H1 (cell line): Measurements from ENCODE around the gene HOTAIR. TPM values are rescaled to one million over a fixed set of nuclear protein-coding genes. Genes with fewer than 3 reads are reported as not detected.

ENCODE experiments used
- CTCF ChIA-PET: fragments of 300-600 bp; sonication (Branson Sonifier 250); formaldehyde crosslinking; loops from one replicate; lab custom pipeline; 2021; ENCODE audit not compliant: partially characterized antibody; lab: Charles Lee
- POLR2A ChIA-PET: fragments of 300-600 bp; sonication (Branson Sonifier 250); formaldehyde crosslinking; loops from one replicate; lab custom pipeline; 2021; ENCODE audit warnings: inconsistent platforms; ENCODE audit not compliant: partially characterized antibody; lab: Charles Lee
- DNase-seq, 2 experiments: peaks; one replicate each; pipeline versions ENCODE4 v3.0.0 to v3.0.0-alpha.2; 2010 to 2022; ENCODE audit warnings: low spot score in 2 of 2, low read depth in 1 of 2, mixed read lengths in 1 of 2
- FAIRE-seq: peaks from 2 replicates; lab custom pipeline; 2011; peaks lifted over from hg19 to GRCh38; lab: Jason Lieb, UNC
- H2AFZ ChIP-seq: 2 replicates; pipeline ENCODE4 v1.8.1; 2012; ENCODE audit warnings: low read length, inconsistent platforms
- H2AK5ac ChIP-seq: 2 replicates; pipeline ENCODE4 v1.6.1; 2013; ENCODE audit warnings: low read depth, low read length
- H2BK120ac ChIP-seq: replicated peaks from 2 replicates; pipeline ENCODE3; 2013; ENCODE audit warnings: low read depth, low read length, inconsistent platforms
- H2BK12ac ChIP-seq: 2 replicates; pipeline ENCODE4 v1.6.1; 2013; ENCODE audit warnings: low read depth, low read length
- H2BK15ac ChIP-seq: 2 replicates; pipeline ENCODE4 v1.6.1; 2013; ENCODE audit warnings: low read length
- H2BK20ac ChIP-seq: 2 replicates; pipeline ENCODE4 v1.6.1; 2013; ENCODE audit warnings: low read length
- H2BK5ac ChIP-seq: 2 replicates; pipeline ENCODE4 v1.6.1; 2013; ENCODE audit warnings: low read depth, low read length
- H3K14ac ChIP-seq: 2 replicates; pipeline ENCODE4 v1.6.1; 2013; ENCODE audit warnings: inconsistent platforms; ENCODE audit not compliant: insufficient read length
- H3K18ac ChIP-seq: 2 replicates; pipeline ENCODE4 v1.6.1; 2013; ENCODE audit warnings: low read length; ENCODE audit errors: extremely low read depth
- H3K23ac ChIP-seq: 2 replicates; pipeline ENCODE4 v1.6.1; 2013; ENCODE audit warnings: inconsistent platforms; ENCODE audit not compliant: insufficient read length
- H3K23me2 ChIP-seq: 2 replicates; pipeline ENCODE4 v1.6.1; 2013; ENCODE audit warnings: low read depth, low read length
- H3K27ac ChIP-seq: 2 replicates; pipeline ENCODE4 v1.6.1; 2011; ENCODE audit warnings: low read depth, low read length, inconsistent platforms
- H3K27me3 ChIP-seq, 4 experiments: replicated peaks in 1 of 4; 1 replicate in 1 of 4; 2 replicates in 3 of 4; pipeline versions ENCODE4 v1.6.1 to v1.8.1; 2011 to 2013; ENCODE audit warnings: low read length in 3 of 4, mild to moderate bottlenecking in 3 of 4, inconsistent platforms in 2 of 4, mixed read lengths in 2 of 4, moderate library complexity in 1 of 4; ENCODE audit not compliant: control insufficient read depth in 3 of 4, insufficient read depth in 3 of 4; ENCODE audit errors: extremely low read depth in 1 of 4
- H3K36me3 ChIP-seq, 4 experiments: 2 replicates each; pipeline versions ENCODE4 v1.6.1 to v1.8.1; 2011 to 2013; ENCODE audit warnings: mild to moderate bottlenecking in 4 of 4, low read length in 3 of 4, moderate library complexity in 2 of 4, control low read depth in 1 of 4, inconsistent platforms in 1 of 4; ENCODE audit not compliant: insufficient read depth in 4 of 4, control insufficient read depth in 2 of 4
- H3K4ac ChIP-seq: replicated peaks from 2 replicates; pipeline ENCODE3; 2013; ENCODE audit warnings: low read length, low read depth, mixed read lengths, inconsistent platforms; ENCODE audit not compliant: insufficient read length
- H3K4me1 ChIP-seq, 4 experiments: replicated peaks in 1 of 4; 1 replicate in 1 of 4; 2 replicates in 3 of 4; pipeline versions ENCODE4 v1.6.1 to v1.8.1; 2011 to 2013; ENCODE audit warnings: low read length in 3 of 4, inconsistent platforms in 2 of 4, mixed read lengths in 1 of 4; ENCODE audit not compliant: insufficient read depth in 4 of 4, control insufficient read depth in 3 of 4
- H3K4me2 ChIP-seq, 2 experiments: 2 replicates each; pipeline versions ENCODE4 v1.6.1 to v1.8.1; 2011 to 2013; ENCODE audit warnings: low read depth in 2 of 2, low read length in 2 of 2, control low read depth in 1 of 2, inconsistent platforms in 1 of 2, mild to moderate bottlenecking in 1 of 2; ENCODE audit not compliant: insufficient read depth in 1 of 2
- H3K4me3 ChIP-seq, 4 experiments: fragments of 200-600, 300-600 bp in 1 of 4; sonication (generic), shearing (Covaris generic), sonication (Bioruptor Twin) in 1 of 4; 2 replicates each; pipeline versions ENCODE4 v1.5.1 to v1.8.1; 2011 to 2016; ENCODE audit warnings: low read length in 4 of 4, low read depth in 3 of 4, control low read depth in 2 of 4, inconsistent platforms in 2 of 4, mild to moderate bottlenecking in 2 of 4, mixed read lengths in 1 of 4, moderate library complexity in 1 of 4; ENCODE audit not compliant: insufficient read depth in 2 of 4; ENCODE audit errors: extremely low read depth in 1 of 4
- H3K56ac ChIP-seq: replicated peaks from 2 replicates; pipeline ENCODE3; 2013; ENCODE audit warnings: low read depth, mild to moderate bottlenecking, mixed read lengths, low read length, inconsistent platforms; ENCODE audit not compliant: insufficient read length
- H3K79me1 ChIP-seq: 2 replicates; pipeline ENCODE4 v1.6.1; 2013; ENCODE audit warnings: low read depth, low read length, control low read depth
- H3K79me2 ChIP-seq, 2 experiments: 2 replicates each; pipeline versions ENCODE4 v1.6.1 to v1.8.1; 2012 to 2013; ENCODE audit warnings: low read length in 2 of 2, mild to moderate bottlenecking in 2 of 2, inconsistent platforms in 1 of 2; ENCODE audit not compliant: insufficient read depth in 2 of 2, control insufficient read depth in 1 of 2
- H3K9ac ChIP-seq, 4 experiments: replicated peaks in 1 of 4; 1 replicate in 1 of 4; 2 replicates in 3 of 4; pipeline versions ENCODE4 v1.6.1 to v1.8.1; 2011 to 2013; ENCODE audit warnings: low read depth in 3 of 4, low read length in 3 of 4, control low read depth in 2 of 4, mild to moderate bottlenecking in 2 of 4, moderate library complexity in 2 of 4, inconsistent platforms in 1 of 4; ENCODE audit errors: extremely low read depth in 1 of 4
- H3K9me3 ChIP-seq, 2 experiments: 2 replicates each; pipeline versions ENCODE4 v1.6.1 to v1.8.1; 2012 to 2013; ENCODE audit warnings: mild to moderate bottlenecking in 2 of 2, moderate library complexity in 2 of 2, control low read depth in 1 of 2, inconsistent platforms in 1 of 2, low read depth in 1 of 2, low read length in 1 of 2, mixed read lengths in 1 of 2; ENCODE audit not compliant: insufficient read depth in 2 of 2
- H4K20me1 ChIP-seq, 2 experiments: replicated peaks in 1 of 2; 2 replicates each; pipeline versions ENCODE3 to v1.8.1; 2011 to 2013; ENCODE audit warnings: inconsistent platforms in 2 of 2, low read length in 2 of 2, mild to moderate bottlenecking in 1 of 2; ENCODE audit not compliant: insufficient read depth in 2 of 2, control insufficient read depth in 1 of 2
- H4K5ac ChIP-seq: 2 replicates; pipeline ENCODE4 v1.6.1; 2013; ENCODE audit warnings: low read length, low read depth, mixed read lengths, inconsistent platforms; ENCODE audit not compliant: insufficient read length
- H4K8ac ChIP-seq: 2 replicates; pipeline ENCODE4 v1.8.0; 2013; ENCODE audit warnings: mild to moderate bottlenecking, moderate library complexity, low read length, inconsistent platforms; ENCODE audit not compliant: insufficient read depth; ENCODE audit errors: extremely low read depth
- H4K91ac ChIP-seq: replicated peaks from 2 replicates; pipeline ENCODE3; 2013; ENCODE audit warnings: low read length, mixed read lengths, inconsistent platforms; ENCODE audit not compliant: insufficient read length
- BCL11A ChIP-seq, 2 experiments: IDR thresholded peaks; one replicate each; pipeline ENCODE4 v1.6.1; 2011; ENCODE audit warnings: low read depth in 2 of 2, low read length in 2 of 2, mild to moderate bottlenecking in 2 of 2
- GTF2F1 ChIP-seq: IDR thresholded peaks from 2 replicates; pipeline ENCODE4 v1.6.1; 2012; ENCODE audit warnings: low read depth, low read length, improper control_type of control experiment, borderline replicate concordance
- MAX ChIP-seq: IDR thresholded peaks from 2 replicates; pipeline ENCODE4 v1.6.1; 2012; ENCODE audit warnings: inconsistent platforms
- RXRA ChIP-seq: IDR thresholded peaks from 2 replicates; pipeline ENCODE4 v1.6.1; 2011; ENCODE audit warnings: low read depth, mild to moderate bottlenecking, low read length, moderate library complexity; ENCODE audit not compliant: insufficient read depth
- WGBS, 2 experiments: shearing (Covaris generic) in 1 of 2; methylation state at CpG; one replicate each; pipeline versions ENCODE4 v1.1.6 to v1.1.7; 2013 to 2015; ENCODE audit warnings: low lambda C conversion rate in 2 of 2, mixed read lengths in 2 of 2, inconsistent platforms in 1 of 2, low coverage in 1 of 2, missing lambda C conversion rate in 1 of 2; ENCODE audit not compliant: insufficient replicate concordance in 2 of 2, insufficient coverage in 1 of 2, insufficient read length in 1 of 2; ENCODE audit errors: extremely low coverage in 1 of 2, missing lambda C conversion rate in 1 of 2; 5-methylcytosine and 5-hydroxymethylcytosine counted together
- polyA plus RNA-seq, 7 experiments: library from polyadenylated mRNA; depleted of rRNA in 3 of 7; stranded (reverse) in 5 of 7; unstranded in 2 of 7; fragments of >200 nt in 5 of 7; fragments of 200-250 nt in 2 of 7; gene quantifications; 1 replicate in 5 of 7; 2 replicates in 1 of 7; 4 replicates in 1 of 7; pipeline versions ENCODE4 v1.2.1 to v1.2.3, GENCODE V29; 2011 to 2013; ENCODE audit warnings: missing spikeins in 2 of 7, mixed read lengths in 2 of 7
- total RNA-seq: library from RNA; stranded (reverse); fragmentation: NEBNext Ultra II Directional; extraction: Animal tissue kit (Norgen Biotek cat#: 25700); gene quantifications from 2 replicates; pipeline ENCODE4 v1.2.1, GENCODE V29; 2021

HOTAIR gene
- total and polyA plus RNA-seq, 2 of the 8 experiments (the other 6 are each of a cell fraction or from before 2014, with no cell fraction given), result not detected

GRCh38 chr12:53994009-53994263 lies 19.2 kb upstream of the HOTAIR start:
- Histone ChIP-seq H3K9ac (no peak overlapping the region), H2BK20ac (no peak overlapping the region), H3K9me3 (peaks cover 0 to 4% of the 10 kb centered on the region in 2 experiments; a peak in 1 of 4 replicates), H4K8ac (no peak overlapping the region), H4K5ac (no peak overlapping the region), H3K4me1 (peaks cover 0 to 15% (median 3%) of the 10 kb centered on the region in 4 experiments; a peak in 5 of 7 replicates), H3K27me3 (peaks cover 97 to 100% (median 100%) of the 10 kb centered on the region in 4 experiments), H3K14ac (no peak overlapping the region), H2BK12ac (peak overlapping the region; percentile 87; the same call in 1 of the 2 replicates), H4K91ac (no peak overlapping the region), H2AFZ (no peak overlapping the region), H3K4me2 (no peak overlapping the region; a peak in 1 of 4 replicates), H3K18ac (peak overlapping the region; percentile 19; the same call in 1 of the 2 replicates), H2BK120ac (no peak overlapping the region), H3K79me2 (no peaks in the 10 kb centered on the region), H3K27ac (no peak overlapping the region), H3K4me3 (no peak overlapping the region), H3K4ac (no peak overlapping the region), H3K79me1 (no peaks in the 10 kb centered on the region), H2AK5ac (no peak overlapping the region), H3K23ac (no peak overlapping the region), H2BK15ac (0 out of 2 replicates have a peak overlapping the region, but pooled peaks have one; percentile 46), H3K36me3 (peaks cover 0 to 19% (median 0%) of the 10 kb centered on the region in 4 experiments; a peak in 1 of 8 replicates), H4K20me1 (peaks cover 30% of the 10 kb centered on the region in 2 experiments), H2BK5ac (no peak overlapping the region), H3K23me2 (peaks cover 2% of the 10 kb centered on the region; the same call in 1 of the 2 replicates), H3K56ac (no peak overlapping the region)
- ChIA-PET CTCF (interaction anchor here (1.9 to 4.3 kb wide), 3 partner anchors 9 to 214 kb away, joined by 4 to 30 read pairs (median 24); partner anchors contain the start of genes HOXC10 and HOXC5), POLR2A (interaction anchor here (1.6 kb wide), 1 partner anchor 8 kb away, joined by 4 read pairs; no protein-coding TSS in a partner anchor)
- FAIRE-seq (no peak), DNase-seq (no peak)
- 27% methylated on average over 13 of the region's 19 CpGs; no CpG with 5 or more reads in 1 of the 2 experiments for WGBS, 2 experiments
- TF ChIP-seq RXRA (no peak), GTF2F1 (no peak), MAX (no peak), BCL11A (IDR thresholded peaks at IDR 0.05; ENCODE audit: low read depth in 2 of 2, low read length in 2 of 2) (no peak)
